ENCODE results near the gene UBL7.
"Not testable (repeated sequence)": the region's sequence is repeated elsewhere in the genome, so short reads cannot be mapped to it uniquely, and the experiment has no call there.

UBL7 gene

DNA sequence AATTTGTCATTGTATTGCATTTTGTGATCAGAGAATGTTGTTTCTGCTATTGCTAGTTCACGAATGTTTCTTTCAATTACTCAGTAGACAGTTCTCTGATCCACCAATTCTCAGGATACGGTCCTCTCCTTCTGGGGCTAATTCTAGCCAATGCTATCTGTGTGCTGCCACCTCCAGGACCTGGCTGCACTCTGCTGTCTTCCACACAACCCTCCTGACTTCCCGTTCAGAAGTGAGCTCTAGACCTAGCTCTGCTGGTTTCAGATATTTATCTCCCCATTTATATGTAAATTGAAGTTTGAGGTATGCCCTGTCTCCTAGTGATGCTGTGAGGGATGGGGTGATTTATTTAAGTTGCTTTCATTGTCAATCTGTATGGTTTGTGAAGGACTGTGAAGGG lies 21.7 kb upstream of the UBL7 start:
- intact Hi-C loops (cut with micrococcal nuclease): no loop called here
- H3K36me3 Mint-ChIP-seq (ENCODE audit: low read depth): peaks cover 38% of the 10 kb centered on the region
- no peak overlapping the region for H3K4me3 Mint-ChIP-seq
- H3K4me1 Mint-ChIP-seq (ENCODE audit: low read depth): no peaks in the 10 kb centered on the region
- no peaks in the 10 kb centered on the region for H3K9me3 Mint-ChIP-seq
- H3K27me3 Mint-ChIP-seq: no peaks in the 10 kb centered on the region
- no peak overlapping the region for H3K27ac Mint-ChIP-seq

DNA sequence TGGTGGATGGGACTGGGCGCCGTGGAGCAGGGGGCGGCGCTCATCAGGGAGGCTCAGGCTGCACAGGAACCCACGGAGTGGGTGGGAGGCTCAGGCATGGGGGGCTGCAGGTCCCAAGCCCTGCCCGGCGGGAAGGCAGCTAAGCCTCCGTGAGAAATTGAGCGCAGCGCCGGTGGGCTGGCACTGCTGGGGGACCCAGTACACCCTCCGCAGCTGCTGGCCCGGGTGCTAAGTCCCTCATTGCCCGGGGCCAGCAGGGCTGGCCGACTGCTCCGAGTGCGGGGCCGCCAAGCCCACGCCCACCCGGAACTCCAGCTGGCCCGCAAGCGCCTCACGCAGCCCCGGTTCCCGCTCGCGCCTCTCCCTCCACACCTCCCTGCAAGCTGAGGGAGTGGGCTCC lies 19.4 kb upstream of the UBL7 start:
- H3K4me1 Mint-ChIP-seq (ENCODE audit: low read depth); intact Hi-C loops (cut with micrococcal nuclease); H3K27ac Mint-ChIP-seq; H3K27me3 Mint-ChIP-seq; H3K9me3 Mint-ChIP-seq; H3K4me3 Mint-ChIP-seq: not testable (repeated sequence)
- peaks cover 38% of the 10 kb centered on the region for H3K36me3 Mint-ChIP-seq (ENCODE audit: low read depth)

DNA sequence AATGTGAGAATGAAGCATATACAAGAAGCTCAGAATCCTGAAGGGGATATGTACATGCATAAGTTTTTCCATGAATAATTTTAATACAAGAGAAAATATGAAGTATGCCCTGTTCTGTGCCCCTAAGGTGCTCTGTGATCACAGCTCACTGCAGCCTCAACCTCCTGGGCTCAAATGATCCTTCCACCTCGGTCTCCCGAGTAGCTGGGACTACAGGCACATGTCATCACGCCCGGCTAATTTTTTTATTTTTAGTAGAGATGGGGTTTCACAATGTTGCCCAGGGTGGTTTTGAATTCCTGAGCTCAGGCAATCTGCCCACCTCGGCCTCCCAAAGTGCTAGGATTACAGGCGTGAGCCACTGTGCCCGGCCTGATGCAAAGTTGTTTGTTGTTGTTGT lies 10.7 kb upstream of the UBL7 start:
- H3K4me1 Mint-ChIP-seq (ENCODE audit: low read depth); H3K4me3 Mint-ChIP-seq; H3K27ac Mint-ChIP-seq; H3K27me3 Mint-ChIP-seq; H3K9me3 Mint-ChIP-seq; intact Hi-C loops (cut with micrococcal nuclease): not testable (repeated sequence)
- peaks cover 43% of the 10 kb centered on the region for H3K36me3 Mint-ChIP-seq (ENCODE audit: low read depth)

DNA sequence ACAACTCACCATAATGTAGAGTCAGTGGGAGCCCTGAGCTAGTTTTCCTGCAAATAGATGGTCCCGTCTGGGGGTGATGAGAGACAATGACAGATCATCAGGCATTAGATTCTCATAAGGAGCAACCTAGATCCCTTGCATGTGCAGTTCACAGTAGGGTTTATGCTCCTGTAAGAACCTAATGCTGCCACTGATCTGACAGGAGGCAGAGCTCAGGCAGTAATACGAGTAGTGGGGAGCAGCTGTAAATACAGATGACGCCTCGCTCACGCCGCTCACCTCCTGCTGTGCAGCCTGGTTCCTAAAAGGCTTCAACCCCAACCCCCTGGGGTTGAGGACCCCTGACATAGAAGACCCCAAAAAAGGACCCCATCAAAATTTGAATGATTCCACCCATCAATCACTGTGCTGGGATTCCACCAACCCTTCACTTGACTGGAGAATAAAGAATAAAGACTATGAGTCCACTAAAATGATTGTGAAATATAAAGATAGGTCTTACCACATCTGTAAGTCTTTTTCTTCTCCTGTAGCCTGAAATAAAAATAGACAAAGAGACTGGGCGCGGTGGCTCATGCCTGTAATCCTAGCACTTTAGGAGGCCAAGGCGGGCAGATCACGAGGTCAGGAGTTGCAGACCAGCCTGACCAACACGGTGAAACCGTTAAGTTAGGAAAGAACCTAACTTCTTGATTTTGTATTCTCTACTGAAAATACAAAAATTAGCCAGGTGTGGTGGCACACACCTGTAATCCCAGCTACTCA lies 9.9 kb upstream of the UBL7 start:
- intact Hi-C loops (cut with micrococcal nuclease): no loop called here
- Mint-ChIP-seq H3K4me1 (ENCODE audit: low read depth) (peaks cover 5% of the 10 kb centered on the region), H3K36me3 (ENCODE audit: low read depth) (peaks cover 44% of the 10 kb centered on the region), H3K4me3 (no peak overlapping the region), H3K27ac (no peak overlapping the region), H3K27me3 (no peaks in the 10 kb centered on the region), H3K9me3 (no peaks in the 10 kb centered on the region)

DNA sequence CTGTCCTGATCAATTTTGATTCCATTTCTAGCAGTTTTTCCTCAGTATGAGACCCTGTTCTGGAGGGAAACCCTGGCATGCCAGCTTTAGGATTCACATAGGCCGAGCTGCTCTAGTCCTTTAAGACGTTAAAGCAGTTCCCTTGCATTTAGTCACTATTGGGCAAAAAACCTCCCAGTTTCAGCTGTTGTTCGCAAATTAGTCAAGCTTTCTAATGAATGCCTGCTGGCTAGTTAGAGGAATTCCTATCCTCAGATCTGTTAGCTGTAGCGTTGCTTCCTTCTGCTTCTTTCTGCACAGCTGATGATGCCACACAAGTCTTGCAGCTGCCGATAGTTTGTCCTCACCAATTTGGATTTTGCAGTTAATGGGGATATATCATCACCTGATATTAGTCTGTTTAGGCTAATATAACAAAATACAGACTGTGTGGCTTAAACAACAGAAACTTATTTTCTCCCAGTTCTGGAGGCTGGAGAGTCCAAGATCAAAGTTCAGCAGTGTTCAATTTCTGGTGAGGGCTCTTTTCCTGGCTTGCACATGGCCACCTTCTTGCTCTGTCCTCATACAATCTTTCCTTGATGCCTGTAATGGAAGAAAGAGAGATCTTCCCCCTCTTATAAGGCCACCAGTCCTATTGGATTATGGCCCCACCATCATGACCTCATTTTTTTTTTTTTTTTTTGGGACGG lies 7.5 kb upstream of the UBL7 start:
- intact Hi-C loops (cut with micrococcal nuclease): no loop called here
- Mint-ChIP-seq H3K9me3 (peaks cover 13% of the 10 kb centered on the region), H3K4me1 (ENCODE audit: low read depth) (peaks cover 19% of the 10 kb centered on the region), H3K36me3 (ENCODE audit: low read depth) (peaks cover 40% of the 10 kb centered on the region), H3K4me3 (no peak overlapping the region), H3K27me3 (no peaks in the 10 kb centered on the region), H3K27ac (no peak overlapping the region)

DNA sequence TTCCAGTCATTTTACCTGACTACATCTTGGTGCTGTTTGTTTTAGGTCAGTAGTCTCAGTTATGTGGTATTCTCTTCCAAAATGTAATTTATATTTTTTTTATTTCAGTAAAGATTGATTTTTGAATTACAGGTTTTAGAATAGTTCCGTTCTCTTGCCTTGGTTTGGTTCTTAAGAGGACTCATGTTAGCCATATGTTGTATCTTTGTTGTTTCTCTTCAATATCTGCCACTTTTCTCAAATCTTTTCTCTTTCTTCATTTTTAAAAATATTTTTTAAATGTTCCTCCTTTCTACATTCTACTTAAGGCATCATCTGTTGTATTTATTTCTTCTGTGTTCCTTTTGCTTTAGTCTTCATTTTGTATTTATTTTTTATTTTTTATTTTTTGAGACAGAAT lies 5.6 kb upstream of the UBL7 start:
- Mint-ChIP-seq H3K4me3 (no peak overlapping the region), H3K27me3 (no peaks in the 10 kb centered on the region), H3K9me3 (peaks cover 17% of the 10 kb centered on the region), H3K27ac (no peak overlapping the region), H3K36me3 (ENCODE audit: low read depth) (peaks cover 32% of the 10 kb centered on the region), H3K4me1 (ENCODE audit: low read depth) (peaks cover 36% of the 10 kb centered on the region)
- intact Hi-C loops (cut with micrococcal nuclease): no loop called here

DNA sequence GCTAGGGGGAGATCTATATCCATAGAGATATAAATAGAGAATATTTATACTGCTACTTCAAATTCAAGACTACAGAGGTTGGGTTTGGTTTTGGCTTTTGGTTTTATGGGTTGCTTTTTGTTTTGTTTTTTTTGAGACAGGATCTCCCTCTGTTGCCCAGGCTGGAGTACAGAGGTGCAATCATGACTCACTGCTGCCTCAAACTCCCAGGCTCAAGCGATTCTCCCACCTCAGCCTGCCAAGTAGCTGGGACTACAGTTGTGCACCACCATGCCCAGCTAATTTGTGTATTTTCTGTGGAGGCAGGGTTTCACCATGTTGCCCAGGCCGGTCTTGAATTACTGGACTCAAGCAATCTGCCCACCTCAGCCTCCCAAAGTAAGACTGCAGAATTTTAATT lies 3.9 kb upstream of the UBL7 start:
- Mint-ChIP-seq H3K4me1 (ENCODE audit: low read depth) (peaks cover 42% of the 10 kb centered on the region), H3K27me3 (no peaks in the 10 kb centered on the region), H3K27ac (no peak overlapping the region), H3K36me3 (ENCODE audit: low read depth) (peaks cover 29% of the 10 kb centered on the region), H3K4me3 (no peak overlapping the region), H3K9me3 (peaks cover 17% of the 10 kb centered on the region)
- intact Hi-C loops (cut with micrococcal nuclease): loop anchor here (5.0 kb wide), 1 partner anchor 132 kb away; no protein-coding TSS in a partner anchor

DNA sequence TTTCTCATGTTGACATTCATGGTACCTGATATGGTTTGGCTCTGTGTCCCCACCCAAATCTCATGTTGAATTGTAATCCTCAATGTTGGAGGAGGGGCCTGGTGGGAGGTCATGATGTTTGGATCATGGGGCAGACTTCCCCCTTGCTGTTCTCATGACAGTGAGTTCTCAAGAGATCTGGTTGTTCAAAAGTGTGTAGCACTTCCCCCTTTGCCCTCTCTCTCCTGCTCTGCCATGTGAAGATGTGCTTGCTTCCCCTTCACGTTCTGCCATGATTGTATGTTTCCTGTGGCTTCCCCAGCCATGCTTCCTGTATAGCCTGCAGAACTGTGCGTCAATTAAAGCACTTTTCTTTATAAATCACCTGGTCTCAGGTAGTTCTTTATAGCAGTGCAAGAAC lies 3.3 kb upstream of the UBL7 start:
- H3K9me3 Mint-ChIP-seq: peaks cover 17% of the 10 kb centered on the region
- peaks cover 43% of the 10 kb centered on the region for H3K4me1 Mint-ChIP-seq (ENCODE audit: low read depth)
- no peak overlapping the region for H3K4me3 Mint-ChIP-seq
- H3K27ac Mint-ChIP-seq: peak overlapping the region; percentile 14
- H3K36me3 Mint-ChIP-seq (ENCODE audit: low read depth): peaks cover 22% of the 10 kb centered on the region
- H3K27me3 Mint-ChIP-seq: no peaks in the 10 kb centered on the region
- intact Hi-C loops (cut with micrococcal nuclease): loop anchor here (5.0 kb wide), 1 partner anchor 133 kb away; no protein-coding TSS in a partner anchor

DNA sequence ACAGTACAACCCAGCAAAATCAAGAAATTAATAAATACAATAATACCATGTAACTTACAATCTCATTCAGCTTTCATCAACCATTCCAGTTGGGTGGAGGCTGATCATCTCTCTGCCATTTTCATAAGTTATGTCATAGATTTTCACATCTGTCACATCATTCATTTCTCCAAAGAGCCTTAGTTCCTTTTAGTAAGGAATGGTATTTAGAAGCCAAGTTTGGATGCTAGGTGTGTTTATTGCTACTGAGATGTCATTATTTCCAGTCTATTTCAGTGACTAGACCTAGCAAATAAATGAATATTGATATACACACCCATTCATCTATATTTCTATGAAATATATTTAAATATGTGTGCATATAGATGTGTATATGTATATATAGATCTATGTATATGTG lies 2.7 kb upstream of the UBL7 start:
- Mint-ChIP-seq H3K4me1 (ENCODE audit: low read depth) (peaks cover 49% of the 10 kb centered on the region), H3K27ac (peak overlapping the region; percentile 14)
- intact Hi-C loops (cut with micrococcal nuclease): loop anchor here (5.0 kb wide), 1 partner anchor 134 kb away; no protein-coding TSS in a partner anchor

DNA sequence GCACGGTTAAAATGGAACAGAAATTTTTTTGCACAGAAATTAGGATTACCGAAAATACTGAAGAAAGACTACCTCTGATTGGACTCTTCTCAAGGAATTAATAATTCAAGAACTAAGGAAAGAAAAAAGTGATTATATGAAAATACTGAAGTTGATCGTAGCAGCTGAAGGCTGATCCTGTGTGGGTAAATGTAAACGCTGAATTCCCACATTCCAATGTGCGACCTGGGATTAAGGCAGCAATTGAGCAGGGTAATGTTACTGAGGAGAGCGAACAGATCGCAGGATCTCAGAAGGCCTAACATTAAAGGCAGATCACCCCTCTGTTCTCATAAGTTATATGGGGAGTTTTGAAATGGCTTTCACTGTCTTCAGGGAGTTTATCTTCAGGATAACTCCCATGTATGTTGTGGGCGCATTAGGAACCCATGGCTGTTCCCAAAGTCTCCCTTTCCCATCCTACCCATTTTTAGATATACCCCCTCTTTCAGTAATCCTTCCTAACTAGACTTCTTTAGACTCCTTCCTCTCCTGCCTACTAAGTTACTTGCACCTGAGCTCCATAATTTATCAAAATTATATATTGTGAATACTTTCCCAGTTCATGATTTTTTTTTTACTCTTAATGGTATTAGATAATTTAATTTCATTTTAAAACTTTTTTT lies 1.0 kb upstream of the UBL7 start:
- H3K4me3 Mint-ChIP-seq: peak overlapping the region; percentile 90
- intact Hi-C loops (cut with micrococcal nuclease): loop anchor here (2.0 to 5.0 kb wide), 3 partner anchors 85 to 153 kb away; partner anchors contain the start of gene CLK3
- no peaks in the 10 kb centered on the region for H3K27me3 Mint-ChIP-seq
- peaks cover 17% of the 10 kb centered on the region for H3K9me3 Mint-ChIP-seq
- H3K4me1 Mint-ChIP-seq (ENCODE audit: low read depth): peaks cover 52% of the 10 kb centered on the region
- peak overlapping the region; percentile 82 for H3K27ac Mint-ChIP-seq
- H3K36me3 Mint-ChIP-seq (ENCODE audit: low read depth): peaks cover 28% of the 10 kb centered on the region

More for the DNA sequence above, 2.7 kb upstream of the UBL7 start:
- Mint-ChIP-seq H3K36me3 (ENCODE audit: low read depth) (peaks cover 21% of the 10 kb centered on the region), H3K27me3 (no peaks in the 10 kb centered on the region), H3K4me3 (no peak overlapping the region), H3K9me3 (peaks cover 17% of the 10 kb centered on the region)

DNA sequence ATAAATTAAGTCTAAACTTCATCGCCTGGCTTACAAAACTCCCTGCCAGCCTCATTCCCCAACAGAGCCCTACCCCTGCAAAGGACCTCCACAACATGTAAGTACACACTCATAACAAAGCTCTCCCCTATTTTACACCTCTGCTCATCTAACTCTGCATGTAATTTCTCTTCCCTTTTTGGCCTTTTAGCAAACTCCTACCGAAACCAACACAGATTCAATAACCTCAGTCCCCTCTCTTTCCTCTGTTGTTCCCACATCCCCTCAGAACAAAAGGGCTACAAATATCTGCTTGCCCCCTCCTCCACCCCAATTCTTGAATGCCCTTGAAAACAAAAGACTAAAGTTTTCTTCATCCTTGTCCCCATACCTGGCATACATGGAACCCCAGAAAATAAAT lies 662 bp downstream of the UBL7 start:
- peaks cover 39% of the 10 kb centered on the region for H3K36me3 Mint-ChIP-seq (ENCODE audit: low read depth)
- H3K9me3 Mint-ChIP-seq: peaks cover 17% of the 10 kb centered on the region
- peak overlapping the region; percentile 82 for H3K27ac Mint-ChIP-seq
- H3K27me3 Mint-ChIP-seq: no peaks in the 10 kb centered on the region
- H3K4me3 Mint-ChIP-seq: peak overlapping the region; percentile 90
- H3K4me1 Mint-ChIP-seq (ENCODE audit: low read depth): peaks cover 49% of the 10 kb centered on the region
- intact Hi-C loops (cut with micrococcal nuclease): loop anchor here (2.0 to 5.0 kb wide), 3 partner anchors 87 to 155 kb away; partner anchors contain the start of gene CLK3

DNA sequence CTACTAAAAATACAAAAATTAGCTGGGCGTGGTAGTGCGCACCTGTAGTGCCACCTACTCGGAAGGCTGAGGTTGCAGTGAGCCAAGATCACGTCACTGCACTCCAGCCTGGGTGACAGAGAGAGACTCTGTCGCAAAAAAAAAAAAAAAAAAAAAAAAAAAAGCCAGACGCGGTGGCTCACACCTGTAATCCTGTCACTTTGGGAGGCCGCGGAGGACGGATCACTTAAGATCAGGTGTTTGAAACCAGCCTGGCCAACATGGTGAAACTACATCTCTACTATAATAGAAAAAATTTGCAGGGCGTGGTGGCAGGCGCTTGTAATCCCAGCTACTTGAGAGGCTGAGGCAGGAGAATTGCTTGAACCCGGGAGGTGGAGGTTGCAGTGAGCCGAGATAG lies 1.2 kb downstream of the UBL7 start:
- H3K4me3 Mint-ChIP-seq: not testable (repeated sequence)
- H3K27ac Mint-ChIP-seq: peak overlapping the region; percentile 82

DNA sequence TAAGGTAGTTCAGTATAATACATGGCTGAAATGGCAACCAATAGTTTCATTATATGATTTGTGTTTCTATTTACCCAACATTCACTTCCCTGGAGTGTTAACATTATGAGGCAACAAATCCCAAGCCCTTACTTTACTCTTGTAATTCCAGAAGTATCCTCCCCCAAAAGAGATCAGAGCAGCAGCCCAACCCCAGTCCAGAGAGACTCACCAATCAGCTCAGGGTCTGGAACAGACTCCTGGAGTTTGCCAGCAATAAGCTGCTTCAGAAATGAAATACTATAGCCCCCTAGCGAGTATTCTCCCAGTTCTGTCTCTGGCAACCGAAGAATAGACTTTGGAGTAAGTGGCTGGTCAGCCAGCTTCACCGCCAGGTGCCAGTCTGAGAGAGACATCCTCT lies 2.5 kb downstream of the UBL7 start:
- intact Hi-C loops (cut with micrococcal nuclease): no loop called here
- no peaks in the 10 kb centered on the region for H3K27me3 Mint-ChIP-seq
- H3K36me3 Mint-ChIP-seq (ENCODE audit: low read depth): peaks cover 48% of the 10 kb centered on the region
- H3K9me3 Mint-ChIP-seq: peaks cover 4% of the 10 kb centered on the region
- H3K4me3 Mint-ChIP-seq: no peak overlapping the region
- peaks cover 51% of the 10 kb centered on the region for H3K4me1 Mint-ChIP-seq (ENCODE audit: low read depth)
- H3K27ac Mint-ChIP-seq: no peak overlapping the region

More for the DNA sequence above, 1.2 kb downstream of the UBL7 start:
- H3K27me3 Mint-ChIP-seq: not testable (repeated sequence)
- peaks cover 51% of the 10 kb centered on the region for H3K4me1 Mint-ChIP-seq (ENCODE audit: low read depth)
- H3K36me3 Mint-ChIP-seq (ENCODE audit: low read depth): peaks cover 39% of the 10 kb centered on the region
- intact Hi-C loops (cut with micrococcal nuclease): loop anchor here (2.0 to 5.0 kb wide), 3 partner anchors 87 to 155 kb away; partner anchors contain the start of gene CLK3
- H3K9me3 Mint-ChIP-seq: peaks cover 17% of the 10 kb centered on the region

DNA sequence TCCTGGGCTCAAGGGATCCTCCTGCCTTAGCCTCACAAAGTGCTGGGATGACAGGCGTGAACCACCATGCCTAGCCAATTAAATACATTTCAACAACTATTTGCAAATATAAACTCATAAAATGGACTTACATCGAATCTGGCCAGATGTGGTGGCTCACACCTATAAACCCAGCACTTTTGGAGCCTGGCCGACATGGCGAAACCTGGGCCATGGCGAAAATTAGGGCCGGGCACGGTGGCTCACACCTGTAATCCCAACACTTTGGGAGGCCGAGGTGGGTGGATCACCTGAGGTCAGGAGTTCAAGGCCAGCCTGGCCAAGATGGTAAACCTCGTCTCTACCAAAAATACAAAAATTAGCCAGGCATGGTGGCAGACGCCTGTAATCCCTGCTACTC lies 3.9 kb downstream of the UBL7 start:
- intact Hi-C loops (cut with micrococcal nuclease); H3K27me3 Mint-ChIP-seq; H3K9me3 Mint-ChIP-seq; H3K27ac Mint-ChIP-seq; H3K4me3 Mint-ChIP-seq: not testable (repeated sequence)
- Mint-ChIP-seq H3K36me3 (ENCODE audit: low read depth) (peaks cover 62% of the 10 kb centered on the region), H3K4me1 (ENCODE audit: low read depth) (peaks cover 38% of the 10 kb centered on the region)
